ENCODE measurements around the gene CERS6. TPM values are rescaled to one million over a fixed set of nuclear protein-coding genes. Genes with fewer than 3 reads are reported as not detected.

The CERS6 gene
- total RNA-seq, 1 donor from 2014 or later = 27.7 TPM

GRCh38 chr2:168450732-168451131 is 5.3 kb upstream of the CERS6 start:
- Histone ChIP-seq H3K27ac (no peak overlapping the region), H3K4me3 (no peak overlapping the region), H3K36me3 (no peaks in the 10 kb centered on the region), H3K27me3 (no peaks in the 10 kb centered on the region), H3K9me3 (no peaks in the 10 kb centered on the region), H3K4me1 (peaks cover 7% of the 10 kb centered on the region)
- TF ChIP-seq POLR2AphosphoS5 (IDR thresholded peaks at IDR 0.05; ENCODE audit: insufficient read depth in 1 of 2, low read depth in 1 of 2) = no peak
- no peak for TF ChIP-seq CTCF (IDR thresholded peaks at IDR 0.05)
- TF ChIP-seq POLR2A (IDR thresholded peaks at IDR 0.05) = no peak
- intact Hi-C loops (cut with DNase I) = loop anchor here (10.0 kb wide), 1 partner anchor 174 kb away; no protein-coding TSS in a partner anchor
- DNase-seq (ENCODE audit: extremely low spot score in 2 of 2) = no peak

DNA sequence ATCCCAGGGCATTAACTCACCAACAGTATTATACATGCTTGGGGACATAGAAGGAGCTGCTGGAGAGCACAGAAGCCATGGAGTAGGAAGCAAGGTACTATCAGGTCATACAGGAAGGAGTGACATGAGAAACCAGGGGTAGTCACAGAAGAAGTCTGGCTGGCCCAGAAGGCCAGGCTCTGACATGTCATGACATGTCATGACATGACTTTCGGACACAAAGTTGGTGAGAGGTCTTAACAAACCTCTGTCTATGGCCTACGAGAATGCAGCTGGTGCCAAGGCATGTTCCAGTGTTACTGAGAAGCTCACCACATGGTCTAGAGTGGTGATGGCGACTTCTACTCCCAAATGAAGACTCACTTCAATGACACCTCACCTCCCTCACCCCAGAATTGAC is 3.3 kb upstream of the CERS6 start:
- H3K27me3 ChIP-seq = no peaks in the 10 kb centered on the region
- H3K9me3 ChIP-seq = no peaks in the 10 kb centered on the region
- no peak overlapping the region for H3K27ac ChIP-seq
- DNase-seq (ENCODE audit: extremely low spot score in 2 of 2) = no peak
- TF ChIP-seq CTCF (IDR thresholded peaks at IDR 0.05) (no peak), POLR2AphosphoS5 (IDR thresholded peaks at IDR 0.05; ENCODE audit: insufficient read depth in 1 of 2, low read depth in 1 of 2) (no peak)
- no peaks in the 10 kb centered on the region for H3K36me3 ChIP-seq
- peaks cover 12% of the 10 kb centered on the region for H3K4me1 ChIP-seq
- intact Hi-C loops (cut with DNase I) = loop anchor here (10.0 kb wide), 1 partner anchor 172 kb away; no protein-coding TSS in a partner anchor
- no peak overlapping the region for H3K4me3 ChIP-seq

DNA sequence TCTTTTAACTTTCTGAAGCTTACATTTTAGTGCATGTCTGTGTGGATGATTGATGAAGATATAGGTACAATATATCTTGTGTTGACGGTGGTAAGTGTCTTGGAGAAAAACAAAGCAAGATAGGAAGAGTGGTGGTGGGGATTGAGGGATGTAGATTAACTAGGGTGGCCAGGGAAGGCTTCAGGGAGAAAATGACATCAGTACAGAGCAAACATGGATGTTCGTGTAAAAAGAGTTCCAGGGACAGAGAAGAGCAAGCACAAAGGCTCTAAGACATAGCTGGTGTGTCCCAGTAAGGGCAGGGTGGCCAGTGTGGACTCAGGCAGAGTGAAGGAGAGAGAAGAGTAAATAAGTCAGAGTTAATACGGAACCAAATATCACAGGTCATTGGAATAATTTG is 2.7 kb upstream of the CERS6 start:
- H3K27me3 ChIP-seq = no peaks in the 10 kb centered on the region
- no peak for DNase-seq (ENCODE audit: extremely low spot score in 2 of 2)
- no peaks in the 10 kb centered on the region for H3K36me3 ChIP-seq
- no peak overlapping the region for H3K4me3 ChIP-seq
- intact Hi-C loops (cut with DNase I) = loop anchor here (10.0 kb wide), 1 partner anchor 171 kb away; no protein-coding TSS in a partner anchor
- H3K9me3 ChIP-seq = no peaks in the 10 kb centered on the region
- no peak overlapping the region for H3K27ac ChIP-seq
- TF ChIP-seq CTCF (IDR thresholded peaks at IDR 0.05) (no peak), POLR2A (IDR thresholded peaks at IDR 0.05) (no peak), POLR2AphosphoS5 (IDR thresholded peaks at IDR 0.05; ENCODE audit: insufficient read depth in 1 of 2, low read depth in 1 of 2) (no peak)
- H3K4me1 ChIP-seq = peaks cover 18% of the 10 kb centered on the region

GRCh38 chr2:168454737-168455644 is 1.1 kb upstream of the CERS6 start:
- Histone ChIP-seq H3K4me3 (peak overlapping the region; percentile 66 to 99), H3K4me1 (peaks cover 29% of the 10 kb centered on the region), H3K27ac (peak overlapping the region; percentile 79), H3K27me3 (no peaks in the 10 kb centered on the region), H3K9me3 (no peaks in the 10 kb centered on the region), H3K36me3 (no peaks in the 10 kb centered on the region)
- TF ChIP-seq CTCF (IDR thresholded peaks at IDR 0.05) (no peak), POLR2A (IDR thresholded peaks at IDR 0.05) (no peak), POLR2AphosphoS5 (IDR thresholded peaks at IDR 0.05; ENCODE audit: insufficient read depth in 1 of 2, low read depth in 1 of 2) (no peak)
- intact Hi-C loops (cut with DNase I) = loop anchor here (5.0 to 10.0 kb wide), 2 partner anchors 72 to 170 kb away; no protein-coding TSS in a partner anchor
- no peak for DNase-seq (ENCODE audit: extremely low spot score in 2 of 2)
